ENCODE measurements around the gene CTSL.
"Not testable (repeated sequence)": the region's sequence is repeated elsewhere in the genome, so short reads cannot be mapped to it uniquely, and the experiment has no call there.

DNA sequence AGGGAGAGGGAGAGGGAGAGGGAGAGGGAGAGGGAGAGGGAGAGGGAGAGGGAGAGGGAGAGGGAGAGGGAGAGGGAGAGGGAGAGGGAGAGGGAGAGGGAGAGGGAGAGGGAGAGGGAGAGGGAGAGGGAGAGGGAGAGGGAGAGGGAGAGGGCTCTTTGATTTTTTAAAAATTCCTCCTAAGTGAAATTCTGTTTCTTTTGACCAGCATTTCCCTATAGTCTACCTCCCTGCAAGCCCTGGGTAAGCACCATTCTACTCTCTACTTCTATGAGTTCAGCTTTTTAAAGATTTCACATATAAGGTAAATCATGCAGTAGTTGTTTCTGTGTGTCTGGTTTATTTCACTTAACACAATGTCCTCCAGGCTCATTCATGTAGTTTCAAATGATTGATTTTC, 34.1 kb downstream of the CTSL start:
- TF ChIP-seq, protein P1, sequence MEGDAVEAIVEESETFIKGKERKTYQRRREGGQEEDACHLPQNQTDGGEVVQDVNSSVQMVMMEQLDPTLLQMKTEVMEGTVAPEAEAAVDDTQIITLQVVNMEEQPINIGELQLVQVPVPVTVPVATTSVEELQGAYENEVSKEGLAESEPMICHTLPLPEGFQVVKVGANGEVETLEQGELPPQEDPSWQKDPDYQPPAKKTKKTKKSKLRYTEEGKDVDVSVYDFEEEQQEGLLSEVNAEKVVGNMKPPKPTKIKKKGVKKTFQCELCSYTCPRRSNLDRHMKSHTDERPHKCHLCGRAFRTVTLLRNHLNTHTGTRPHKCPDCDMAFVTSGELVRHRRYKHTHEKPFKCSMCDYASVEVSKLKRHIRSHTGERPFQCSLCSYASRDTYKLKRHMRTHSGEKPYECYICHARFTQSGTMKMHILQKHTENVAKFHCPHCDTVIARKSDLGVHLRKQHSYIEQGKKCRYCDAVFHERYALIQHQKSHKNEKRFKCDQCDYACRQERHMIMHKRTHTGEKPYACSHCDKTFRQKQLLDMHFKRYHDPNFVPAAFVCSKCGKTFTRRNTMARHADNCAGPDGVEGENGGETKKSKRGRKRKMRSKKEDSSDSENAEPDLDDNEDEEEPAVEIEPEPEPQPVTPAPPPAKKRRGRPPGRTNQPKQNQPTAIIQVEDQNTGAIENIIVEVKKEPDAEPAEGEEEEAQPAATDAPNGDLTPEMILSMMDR (IDR thresholded peaks at IDR 0.05): not testable (repeated sequence)
- TF ChIP-seq EP300, SREBF2 (IDR thresholded peaks at IDR 0.05): not testable (repeated sequence)
- TF ChIP-seq, protein P2, sequence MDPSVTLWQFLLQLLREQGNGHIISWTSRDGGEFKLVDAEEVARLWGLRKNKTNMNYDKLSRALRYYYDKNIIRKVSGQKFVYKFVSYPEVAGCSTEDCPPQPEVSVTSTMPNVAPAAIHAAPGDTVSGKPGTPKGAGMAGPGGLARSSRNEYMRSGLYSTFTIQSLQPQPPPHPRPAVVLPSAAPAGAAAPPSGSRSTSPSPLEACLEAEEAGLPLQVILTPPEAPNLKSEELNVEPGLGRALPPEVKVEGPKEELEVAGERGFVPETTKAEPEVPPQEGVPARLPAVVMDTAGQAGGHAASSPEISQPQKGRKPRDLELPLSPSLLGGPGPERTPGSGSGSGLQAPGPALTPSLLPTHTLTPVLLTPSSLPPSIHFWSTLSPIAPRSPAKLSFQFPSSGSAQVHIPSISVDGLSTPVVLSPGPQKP (IDR thresholded peaks at IDR 0.05; ENCODE audit: low read depth, low read length): not testable (repeated sequence)
